ENCODE results near the gene DSG3.

GRCh38 chr18:31432316-31432715 lies 15.2 kb upstream of the DSG3 start:
- TF ChIP-seq CTCF (IDR thresholded peaks at IDR 0.05) (no peak), POLR2A (IDR thresholded peaks at IDR 0.05) (no peak)
